GM12801 (cell line): ENCODE measurements around the gene KCTD12.

ENCODE experiments used
- TF ChIP-seq, protein P1 (sequence below): IDR thresholded peaks from one replicate; pipeline ENCODE4 v1.5.1; 2011; ENCODE audit warnings: control low read depth; ENCODE audit not compliant: insufficient read length; ENCODE audit errors: extremely low read depth

KCTD12 gene

DNA sequence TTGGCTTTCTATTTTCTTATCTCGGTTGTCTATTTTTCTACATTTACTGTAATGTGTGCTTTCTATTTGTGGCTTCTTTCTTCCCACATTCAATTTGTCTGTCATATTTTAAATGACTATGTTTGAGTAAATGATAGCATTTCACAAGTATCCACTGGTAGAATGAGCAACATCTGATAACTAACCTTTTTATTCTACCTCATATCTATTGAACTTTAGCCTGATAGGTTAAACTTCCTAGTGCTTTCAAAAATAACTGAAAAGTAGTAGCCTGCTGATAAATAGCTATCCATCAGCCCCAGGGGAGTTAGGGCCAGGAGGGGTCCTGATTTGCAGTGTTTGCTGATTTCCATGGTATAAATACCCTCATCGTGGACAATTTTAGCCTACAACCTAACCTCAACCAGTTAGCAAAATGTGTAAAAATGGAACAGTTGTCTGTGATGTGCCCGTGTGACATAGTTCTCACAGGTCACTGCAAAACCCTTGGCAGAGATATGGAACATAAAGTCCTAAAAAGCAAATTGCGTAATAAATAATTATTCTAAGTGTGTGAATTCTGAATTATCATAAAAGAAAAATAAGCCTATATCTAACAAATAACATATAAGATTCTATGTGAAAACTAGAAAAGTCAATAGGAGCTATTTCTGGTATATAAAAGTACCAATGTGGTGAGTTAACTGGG lies 32.1 kb downstream of the KCTD12 start:
- TF ChIP-seq, protein P1, sequence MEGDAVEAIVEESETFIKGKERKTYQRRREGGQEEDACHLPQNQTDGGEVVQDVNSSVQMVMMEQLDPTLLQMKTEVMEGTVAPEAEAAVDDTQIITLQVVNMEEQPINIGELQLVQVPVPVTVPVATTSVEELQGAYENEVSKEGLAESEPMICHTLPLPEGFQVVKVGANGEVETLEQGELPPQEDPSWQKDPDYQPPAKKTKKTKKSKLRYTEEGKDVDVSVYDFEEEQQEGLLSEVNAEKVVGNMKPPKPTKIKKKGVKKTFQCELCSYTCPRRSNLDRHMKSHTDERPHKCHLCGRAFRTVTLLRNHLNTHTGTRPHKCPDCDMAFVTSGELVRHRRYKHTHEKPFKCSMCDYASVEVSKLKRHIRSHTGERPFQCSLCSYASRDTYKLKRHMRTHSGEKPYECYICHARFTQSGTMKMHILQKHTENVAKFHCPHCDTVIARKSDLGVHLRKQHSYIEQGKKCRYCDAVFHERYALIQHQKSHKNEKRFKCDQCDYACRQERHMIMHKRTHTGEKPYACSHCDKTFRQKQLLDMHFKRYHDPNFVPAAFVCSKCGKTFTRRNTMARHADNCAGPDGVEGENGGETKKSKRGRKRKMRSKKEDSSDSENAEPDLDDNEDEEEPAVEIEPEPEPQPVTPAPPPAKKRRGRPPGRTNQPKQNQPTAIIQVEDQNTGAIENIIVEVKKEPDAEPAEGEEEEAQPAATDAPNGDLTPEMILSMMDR = no peak

DNA sequence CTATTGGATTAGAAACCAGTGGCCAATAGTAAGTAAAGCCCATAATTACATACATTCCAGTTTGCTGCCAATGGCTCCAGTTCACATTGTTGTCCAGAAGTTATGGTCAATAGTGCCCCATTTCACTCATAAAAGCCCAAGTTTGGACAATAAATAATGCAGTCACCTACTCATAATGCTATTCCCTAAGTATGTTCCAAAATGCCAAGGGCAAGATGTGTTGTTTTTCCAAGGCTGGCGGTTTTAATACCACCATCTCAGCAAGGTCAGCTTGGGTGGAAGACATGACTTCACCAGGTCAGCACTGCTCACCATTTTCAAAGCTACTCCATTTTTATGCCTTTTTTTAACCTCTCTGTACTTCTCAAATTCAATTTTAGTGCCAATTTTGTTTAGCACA lies 32.7 kb downstream of the KCTD12 start:
- TF ChIP-seq, protein P1 = no peak

DNA sequence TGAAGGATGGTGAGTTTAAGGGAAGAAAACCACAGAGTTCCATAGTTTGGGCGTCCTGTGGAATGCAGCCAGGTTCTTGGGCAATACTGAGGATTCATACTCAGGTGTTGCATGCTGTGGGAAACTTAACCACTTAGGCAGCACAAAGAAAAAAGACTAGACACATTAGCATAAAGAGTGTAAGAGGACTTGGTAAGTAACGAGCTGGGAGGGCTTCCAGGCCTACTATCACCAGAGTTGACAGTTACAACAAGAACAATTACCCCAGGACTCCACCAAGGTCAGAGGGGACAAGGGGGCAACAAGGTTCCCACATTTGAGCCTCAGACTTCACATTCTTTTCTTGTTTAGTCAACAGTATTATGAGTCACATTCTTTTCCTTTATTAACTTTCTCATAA lies 33.2 kb downstream of the KCTD12 start:
- TF ChIP-seq, protein P1 = no peak

DNA sequence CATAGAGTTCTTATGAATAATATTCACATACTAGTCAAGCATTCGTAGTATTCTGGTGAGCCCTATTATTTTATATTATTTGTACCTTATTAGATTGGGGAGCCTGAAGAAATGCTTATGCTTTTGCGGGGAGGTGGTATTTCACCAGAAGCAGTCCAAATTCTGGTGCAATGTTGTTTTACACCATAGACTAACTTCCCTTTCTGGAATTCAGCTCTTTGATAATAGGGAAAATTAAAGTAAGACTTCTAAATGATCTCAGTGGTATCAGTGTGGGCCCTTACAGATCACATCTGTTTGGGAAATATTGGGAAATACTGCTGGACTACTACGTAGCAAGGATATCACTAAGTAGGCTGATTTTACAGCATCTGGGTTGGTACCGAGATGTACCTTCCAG lies 34.2 kb downstream of the KCTD12 start:
- TF ChIP-seq, protein P1 = no peak

DNA sequence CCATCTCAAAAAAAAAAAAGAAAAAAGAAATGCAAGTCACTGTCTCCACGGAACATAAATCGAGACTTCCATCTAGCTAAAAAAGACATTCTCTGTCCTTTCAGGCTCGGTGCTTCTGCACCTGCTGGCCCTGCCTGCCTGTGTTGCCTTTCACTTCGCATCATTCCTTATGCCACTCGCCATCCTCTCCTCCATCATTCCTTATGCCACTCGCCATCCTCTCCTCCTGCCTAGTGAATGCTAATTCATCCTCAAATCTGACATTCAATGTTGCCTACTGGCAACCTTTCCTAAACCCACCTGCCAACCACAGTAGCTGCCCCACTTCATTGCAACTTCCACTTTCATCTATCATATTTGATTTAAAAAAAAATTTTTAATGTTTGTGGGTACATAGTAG lies 36.7 kb downstream of the KCTD12 start:
- TF ChIP-seq, protein P1 = no peak

DNA sequence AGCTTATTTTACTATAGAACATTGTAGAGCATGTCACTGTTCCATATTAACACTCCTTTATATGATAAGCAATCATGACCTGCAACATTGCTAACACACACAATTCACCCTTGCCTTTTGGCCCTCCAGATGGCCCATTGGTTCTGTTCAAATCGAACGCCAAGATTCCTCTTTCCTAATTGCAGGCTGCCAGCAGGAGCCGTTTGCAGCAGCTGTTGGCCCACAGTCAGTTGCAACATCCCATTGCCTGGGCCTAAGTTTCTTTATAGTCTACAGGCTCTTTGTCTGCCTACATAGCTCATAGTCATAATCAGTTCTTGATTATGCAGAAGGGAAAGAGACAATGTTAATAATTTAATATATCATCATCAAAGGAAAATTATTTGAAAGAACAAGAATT lies 37.6 kb downstream of the KCTD12 start:
- TF ChIP-seq, protein P1 = no peak

DNA sequence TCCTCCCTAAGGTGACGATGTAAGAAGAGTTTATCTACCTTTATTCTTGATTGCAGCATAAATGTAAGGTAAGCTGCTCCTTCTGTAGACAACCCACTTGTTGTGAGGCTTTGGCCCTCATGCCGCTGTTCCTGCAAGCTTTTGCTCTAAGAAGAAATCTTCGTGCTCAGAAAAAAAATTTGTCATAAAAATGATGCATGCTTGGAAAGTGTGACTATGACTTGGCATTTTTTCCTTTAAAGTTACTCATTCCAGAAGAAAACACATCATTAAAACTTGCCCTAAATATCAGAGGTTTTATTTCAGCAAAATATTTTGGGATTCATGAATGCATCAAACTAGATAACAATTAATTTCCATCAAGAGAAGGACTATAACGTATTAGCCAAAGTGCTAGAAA lies 39.8 kb downstream of the KCTD12 start:
- TF ChIP-seq, protein P1 = no peak
